Suppressor macrophage (primary cell): ENCODE data around the gene NEURL4.

Source experiments
- DNase-seq, 4 experiments: peaks; one replicate each; pipeline ENCODE4 v3.0.0-alpha.2; 2020 to 2022

NEURL4 gene

GRCh38 chr17:7323731-7324437 lies 5.3 kb downstream of the NEURL4 start:
- DNase-seq, result peak; percentile 43 to 76 (median 62)

- no peak for DNase-seq
These were observed 6.5 kb downstream of the NEURL4 start for GRCh38 chr17:7322520-7323194.

- DNase-seq, result no peak
These were observed 7.7 kb downstream of the NEURL4 start for GRCh38 chr17:7321466-7321865.

GRCh38 chr17:7318121-7318860 lies 10.8 kb downstream of the NEURL4 start:
- DNase-seq, result no peak

GRCh38 chr17:7317161-7317803 lies 11.9 kb downstream of the NEURL4 start:
- DNase-seq, result no peak

- DNase-seq, result no peak
These were observed 13.4 kb downstream of the NEURL4 start for GRCh38 chr17:7315570-7316235.

GRCh38 chr17:7314719-7315569 lies 14.2 kb downstream of the NEURL4 start, which contains the start of gene GPS2:
Gene GPS2, minus strand, starts transcription at chr17:7315360. Its CDS starts 308 bp downstream, at chr17:7315052.
- DNase-seq, result peak; percentile 90 to 96 (median 94)

GRCh38 chr17:7313890-7314718 lies 15.0 kb downstream of the NEURL4 start:
- no peak for DNase-seq

GRCh38 chr17:7313088-7313889 lies 15.8 kb downstream of the NEURL4 start:
- DNase-seq, result no peak

GRCh38 chr17:7312432-7313087 lies 16.6 kb downstream of the NEURL4 start:
- DNase-seq, result no peak

GRCh38 chr17:7311110-7311705 lies 17.9 kb downstream of the NEURL4 start:
- no peak for DNase-seq

- DNase-seq, result no peak
These were observed 19.5 kb downstream of the NEURL4 start for GRCh38 chr17:7309628-7310027.

GRCh38 chr17:7308625-7309433 lies 20.3 kb downstream of the NEURL4 start:
- peak; percentile 69 to 83 (median 82) for DNase-seq

GRCh38 chr17:7307686-7308624 lies 21.2 kb downstream of the NEURL4 start:
- peak; percentile 76 to 90 (median 80) for DNase-seq

GRCh38 chr17:7306911-7307685 lies 22.0 kb downstream of the NEURL4 start, which contains the start of gene EIF5A:
Gene EIF5A, plus strand, starts transcription at chr17:7307628. Its CDS starts 2,008 bp downstream, at chr17:7309636.
- peak; percentile 100 for DNase-seq
